Fibroblast of skin of right quadriceps (primary cell): ENCODE data around the gene HAUS7.
"Not testable (repeated sequence)": the region's sequence is repeated elsewhere in the genome, so short reads cannot be mapped to it uniquely, and the experiment has no call there.

Experiments
- DNase-seq: peaks from one replicate; pipeline ENCODE4 v3.0.0-alpha.2; 2013

The HAUS7 gene

GRCh38 chrX:153406011-153406410, 64.4 kb downstream of the HAUS7 start:
- no peak for DNase-seq

GRCh38 chrX:153405426-153405825, 65.0 kb downstream of the HAUS7 start:
- DNase-seq, result no peak

GRCh38 chrX:153404333-153404732, 66.0 kb downstream of the HAUS7 start:
- not testable (repeated sequence) for DNase-seq

DNA sequence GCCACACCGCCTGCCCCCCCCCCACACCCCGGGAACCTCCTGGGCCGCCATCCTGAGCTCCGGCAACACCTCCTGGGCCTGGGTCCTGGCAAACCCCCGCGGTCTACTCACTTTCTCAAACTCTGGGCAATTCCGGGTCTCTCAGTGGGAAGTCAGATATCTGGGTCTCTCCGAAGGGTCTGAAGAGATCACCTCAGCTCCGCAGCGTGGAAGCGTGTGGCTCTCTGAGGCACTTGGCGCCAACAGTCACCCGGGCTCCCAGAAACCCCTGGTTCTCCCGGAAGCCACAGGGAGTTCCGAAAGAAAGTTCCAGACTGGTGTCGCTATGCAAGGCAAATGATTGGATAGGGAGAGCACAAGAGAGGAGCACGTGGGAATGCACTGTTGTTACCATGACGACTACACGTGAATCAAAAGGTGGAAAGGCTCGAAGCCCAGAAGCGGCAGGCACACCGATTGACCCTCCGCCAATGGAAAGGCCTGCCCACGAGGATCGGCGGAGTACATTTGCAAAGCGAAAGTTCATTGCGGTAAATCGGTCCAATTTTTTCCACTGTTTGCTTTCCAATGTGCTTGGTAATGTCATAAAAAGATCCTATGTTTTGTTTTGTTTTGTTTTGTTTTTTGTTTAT, 69.1 kb downstream of the HAUS7 start, which contains the start of gene PNMA6E:
Gene PNMA6E, minus strand, starts transcription at position 218 of the 632 bp plus-strand sequence. CDS start 2,501 bp downstream, outside the sequence.
- DNase-seq, result no peak

- DNase-seq, result no peak
Measured at GRCh38 chrX:153400146-153401132, 69.9 kb downstream of the HAUS7 start.

DNA sequence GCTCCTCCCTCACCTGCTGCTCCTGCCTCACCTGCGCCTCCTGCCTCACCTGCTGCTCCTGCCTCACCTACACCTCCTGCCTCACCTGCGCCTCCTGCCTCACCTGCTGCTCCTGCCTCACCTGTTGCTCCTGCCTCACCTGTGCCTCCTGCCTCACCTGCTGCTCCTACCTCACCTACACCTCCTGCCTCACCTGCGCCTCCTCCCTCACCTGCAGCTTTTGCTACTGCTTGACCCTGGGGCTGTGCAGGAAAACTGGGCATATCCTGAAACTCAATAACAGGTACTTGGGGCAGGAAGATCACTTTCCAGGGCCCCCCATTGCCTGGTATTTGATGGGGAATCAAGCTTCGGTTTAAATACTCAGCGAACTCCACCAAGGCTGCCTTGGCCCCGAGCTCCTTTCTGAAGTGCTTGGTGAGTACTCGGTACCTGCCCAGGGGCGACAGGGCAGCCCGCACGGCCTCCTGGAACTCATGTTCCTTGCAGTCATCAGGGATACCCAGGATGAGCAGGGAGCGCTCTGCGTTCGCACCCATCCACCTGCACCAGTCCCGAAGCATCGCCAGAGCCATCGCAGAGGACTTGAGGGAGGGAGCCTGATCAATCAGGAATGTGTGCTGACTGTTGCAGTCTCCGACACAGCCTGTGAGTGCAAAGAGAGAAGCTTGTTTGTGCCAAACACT, 72.0 kb downstream of the HAUS7 start:
- no peak for DNase-seq
